MM.1S (cell line): Measurements from ENCODE around the gene MTFR1L.

Experiments used
- DNase-seq: peaks from one replicate; pipeline ENCODE4 v3.0.0-alpha.2; 2015
- H2AFZ ChIP-seq: fragments of 300-600 bp; sonication (generic); 2 replicates; pipeline ENCODE4 v1.6.0; 2016; ENCODE audit warnings: antibody characterized with exemption, low read length
- H3F3A ChIP-seq: fragments of 300-600 bp; sonication (generic); 2 replicates; pipeline ENCODE4 v1.6.1; 2016; ENCODE audit warnings: mild to moderate bottlenecking, antibody characterized with exemption, low read length, moderate library complexity, mixed read lengths; ENCODE audit not compliant: insufficient read depth
- H3K27ac ChIP-seq: fragments of 300-600 bp; sonication (generic); 2 replicates; pipeline ENCODE4 v1.5.1; 2016; ENCODE audit warnings: mild to moderate bottlenecking, low read length
- H3K27me3 ChIP-seq: fragments of 300-600 bp; sonication (generic); replicated peaks from 2 replicates; pipeline ENCODE4 v1.6.0; 2016; ENCODE audit warnings: low read length; ENCODE audit not compliant: insufficient read depth
- H3K36me3 ChIP-seq: fragments of 300-600 bp; sonication (generic); replicated peaks from 2 replicates; pipeline ENCODE4 v1.6.1; 2016; ENCODE audit warnings: mild to moderate bottlenecking, low read length, mixed read lengths; ENCODE audit not compliant: insufficient read depth
- H3K4me1 ChIP-seq: fragments of 300-600 bp; sonication (generic); 2 replicates; pipeline ENCODE4 v1.6.1; 2016; ENCODE audit warnings: low read length, mixed read lengths
- H3K4me2 ChIP-seq: fragments of 300-600 bp; sonication (generic); 2 replicates; pipeline ENCODE4 v1.6.0; 2016; ENCODE audit warnings: low read depth, low read length
- H3K4me3 ChIP-seq: fragments of 300-600 bp; sonication (generic); 2 replicates; pipeline ENCODE4 v1.5.1; 2016; ENCODE audit warnings: low read length, mixed read lengths
- H3K79me2 ChIP-seq: fragments of 300-600 bp; sonication (generic); 2 replicates; pipeline ENCODE4 v1.6.1; 2016; ENCODE audit warnings: mixed run types, low read length, mixed read lengths
- H3K9ac ChIP-seq: fragments of 300-600 bp; sonication (generic); 2 replicates; pipeline ENCODE4 v1.6.1; 2016; ENCODE audit warnings: low read length, mixed read lengths
- H3K9me2 ChIP-seq: fragments of 300-600 bp; sonication (generic); replicated peaks from 2 replicates; pipeline ENCODE4 v1.6.1; 2016; ENCODE audit warnings: mild to moderate bottlenecking, low read length, mixed read lengths; ENCODE audit not compliant: insufficient read depth
- H3K9me3 ChIP-seq: fragments of 300-600 bp; sonication (generic); replicated peaks from 2 replicates; pipeline ENCODE4 v1.6.1; 2016; ENCODE audit warnings: mild to moderate bottlenecking, low read length, mixed read lengths; ENCODE audit not compliant: insufficient read depth
- H4K20me1 ChIP-seq: fragments of 300-600 bp; sonication (generic); 2 replicates; pipeline ENCODE4 v1.6.1; 2016; ENCODE audit warnings: mild to moderate bottlenecking, low read length, moderate library complexity, mixed read lengths; ENCODE audit not compliant: insufficient read depth
- EZH2 ChIP-seq: fragments of 300-600 bp; sonication (generic); optimal IDR thresholded peaks from 2 replicates; pipeline ENCODE3; 2017; ENCODE audit warnings: low read depth, mild to moderate bottlenecking, antibody characterized with exemption, low read length, mixed read lengths
- EZH2phosphoT487 ChIP-seq: fragments of 300-600 bp; sonication (generic); IDR thresholded peaks from 2 replicates; pipeline ENCODE4 v1.6.1; 2018; ENCODE audit warnings: antibody characterized with exemption, low read length
- TF ChIP-seq, protein P1 (sequence below): fragments of 300-600 bp; sonication (generic); IDR thresholded peaks from 2 replicates; pipeline ENCODE4 v1.5.1; 2016; ENCODE audit warnings: antibody characterized with exemption, low read length, mixed read lengths

Gene MTFR1L

DNA sequence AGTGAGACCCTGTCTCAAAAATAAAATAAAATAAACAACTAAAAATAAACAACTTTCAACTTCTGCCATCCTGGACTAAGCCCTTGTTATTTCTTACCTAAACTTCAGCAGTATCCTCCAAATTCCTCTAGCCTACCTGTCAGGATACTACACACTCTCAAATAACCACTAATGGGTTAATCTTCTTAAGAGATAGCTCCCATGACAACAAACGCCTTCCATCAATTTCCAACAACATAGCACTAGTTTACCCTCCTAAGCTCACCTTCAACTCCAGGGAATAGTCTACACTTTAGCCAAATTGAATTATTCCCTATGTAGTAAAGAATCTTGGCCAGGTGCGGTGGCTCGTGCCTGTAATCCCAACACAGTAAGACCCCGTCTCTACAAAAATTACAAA, 28.2 kb downstream of the MTFR1L start:
- no peak for DNase-seq
- Histone ChIP-seq H3F3A (no peaks in the 10 kb centered on the region), H3K4me3 (no peak overlapping the region), H4K20me1 (no peaks in the 10 kb centered on the region), H3K27ac (no peak overlapping the region), H3K9ac (no peak overlapping the region), H2AFZ (no peak overlapping the region), H3K36me3 (no peaks in the 10 kb centered on the region), H3K27me3 (no peaks in the 10 kb centered on the region), H3K79me2 (no peaks in the 10 kb centered on the region), H3K4me1 (no peaks in the 10 kb centered on the region), H3K4me2 (no peak overlapping the region), H3K9me3 (no peaks in the 10 kb centered on the region), H3K9me2 (no peaks in the 10 kb centered on the region)
- no peak for TF ChIP-seq EZH2
- TF ChIP-seq, protein P1, sequence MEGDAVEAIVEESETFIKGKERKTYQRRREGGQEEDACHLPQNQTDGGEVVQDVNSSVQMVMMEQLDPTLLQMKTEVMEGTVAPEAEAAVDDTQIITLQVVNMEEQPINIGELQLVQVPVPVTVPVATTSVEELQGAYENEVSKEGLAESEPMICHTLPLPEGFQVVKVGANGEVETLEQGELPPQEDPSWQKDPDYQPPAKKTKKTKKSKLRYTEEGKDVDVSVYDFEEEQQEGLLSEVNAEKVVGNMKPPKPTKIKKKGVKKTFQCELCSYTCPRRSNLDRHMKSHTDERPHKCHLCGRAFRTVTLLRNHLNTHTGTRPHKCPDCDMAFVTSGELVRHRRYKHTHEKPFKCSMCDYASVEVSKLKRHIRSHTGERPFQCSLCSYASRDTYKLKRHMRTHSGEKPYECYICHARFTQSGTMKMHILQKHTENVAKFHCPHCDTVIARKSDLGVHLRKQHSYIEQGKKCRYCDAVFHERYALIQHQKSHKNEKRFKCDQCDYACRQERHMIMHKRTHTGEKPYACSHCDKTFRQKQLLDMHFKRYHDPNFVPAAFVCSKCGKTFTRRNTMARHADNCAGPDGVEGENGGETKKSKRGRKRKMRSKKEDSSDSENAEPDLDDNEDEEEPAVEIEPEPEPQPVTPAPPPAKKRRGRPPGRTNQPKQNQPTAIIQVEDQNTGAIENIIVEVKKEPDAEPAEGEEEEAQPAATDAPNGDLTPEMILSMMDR, result no peak
- no peak for TF ChIP-seq EZH2phosphoT487

DNA sequence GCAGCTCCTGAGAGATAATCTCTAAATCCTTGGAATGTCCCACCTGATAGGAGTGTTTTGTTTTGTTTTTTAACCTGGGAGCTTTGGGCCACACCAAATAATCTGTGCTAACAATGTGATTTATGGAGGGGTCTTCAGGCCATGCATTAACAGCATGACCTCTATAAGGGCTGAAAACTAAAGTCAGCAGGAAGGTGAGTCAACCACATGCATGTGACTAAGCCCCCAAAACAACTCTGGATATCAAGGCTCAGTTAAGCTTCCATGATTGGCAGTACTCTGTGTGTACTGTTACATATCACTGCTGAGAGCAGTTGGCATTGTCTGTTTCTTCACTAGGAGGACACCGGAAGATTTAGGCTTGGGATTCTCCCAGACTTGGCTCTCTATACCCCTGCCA, 28.8 kb downstream of the MTFR1L start:
- no peak for DNase-seq
- Histone ChIP-seq H2AFZ (no peak overlapping the region), H3K36me3 (no peaks in the 10 kb centered on the region), H3K4me1 (no peaks in the 10 kb centered on the region), H3K27ac (no peak overlapping the region), H3K4me2 (no peak overlapping the region), H3K27me3 (no peaks in the 10 kb centered on the region), H3K9ac (no peak overlapping the region), H4K20me1 (no peaks in the 10 kb centered on the region), H3K79me2 (peaks cover 1% of the 10 kb centered on the region; the same call in 1 of the 2 replicates), H3K9me3 (no peaks in the 10 kb centered on the region), H3K4me3 (no peak overlapping the region), H3K9me2 (no peaks in the 10 kb centered on the region), H3F3A (no peaks in the 10 kb centered on the region)
- TF ChIP-seq EZH2 (no peak), EZH2phosphoT487 (no peak)
- TF ChIP-seq, protein P1, result no peak

DNA sequence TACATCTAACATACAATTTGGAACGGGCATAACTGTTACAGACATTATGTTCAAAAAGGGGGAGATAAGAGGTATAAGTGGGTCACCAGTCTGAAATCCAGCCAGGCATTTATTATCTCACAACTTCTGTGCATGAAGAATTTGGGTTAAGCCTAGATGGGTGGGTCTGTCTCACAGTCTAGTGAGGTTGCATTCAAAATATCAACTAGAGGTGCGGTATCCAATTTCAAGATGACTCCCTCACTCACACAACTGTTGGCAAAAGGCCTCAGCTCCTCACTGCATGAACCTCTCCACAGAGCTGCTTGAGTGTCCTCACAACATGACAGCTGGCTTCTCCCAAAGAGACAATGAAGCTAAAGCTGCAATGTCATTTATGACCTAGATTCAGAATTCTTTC, 34.8 kb downstream of the MTFR1L start:
- Histone ChIP-seq H2AFZ (no peak overlapping the region), H3F3A (no peaks in the 10 kb centered on the region; the same call in 1 of the 2 replicates), H3K9ac (no peak overlapping the region), H3K4me2 (no peak overlapping the region), H3K27ac (no peak overlapping the region), H3K9me2 (no peaks in the 10 kb centered on the region), H3K36me3 (no peaks in the 10 kb centered on the region), H3K9me3 (no peaks in the 10 kb centered on the region), H3K27me3 (no peaks in the 10 kb centered on the region), H3K4me3 (no peak overlapping the region), H3K4me1 (peaks cover 6% of the 10 kb centered on the region), H4K20me1 (no peaks in the 10 kb centered on the region), H3K79me2 (peaks cover 23% of the 10 kb centered on the region)
- no peak for TF ChIP-seq EZH2
- TF ChIP-seq, protein P1, result no peak
- DNase-seq, result no peak
